ENCODE data around the gene GALNT12. TPM values are rescaled to one million over a fixed set of nuclear protein-coding genes. Genes with fewer than 3 reads are reported as not detected.
A peak's percentile ranks its signal among the peaks of the same experiment; 100 is the strongest.

GALNT12 gene
- total RNA-seq (2014; rRNA removed; shearing (Covaris generic)): 3.2 and 4.6 TPM in 2 replicates

DNA sequence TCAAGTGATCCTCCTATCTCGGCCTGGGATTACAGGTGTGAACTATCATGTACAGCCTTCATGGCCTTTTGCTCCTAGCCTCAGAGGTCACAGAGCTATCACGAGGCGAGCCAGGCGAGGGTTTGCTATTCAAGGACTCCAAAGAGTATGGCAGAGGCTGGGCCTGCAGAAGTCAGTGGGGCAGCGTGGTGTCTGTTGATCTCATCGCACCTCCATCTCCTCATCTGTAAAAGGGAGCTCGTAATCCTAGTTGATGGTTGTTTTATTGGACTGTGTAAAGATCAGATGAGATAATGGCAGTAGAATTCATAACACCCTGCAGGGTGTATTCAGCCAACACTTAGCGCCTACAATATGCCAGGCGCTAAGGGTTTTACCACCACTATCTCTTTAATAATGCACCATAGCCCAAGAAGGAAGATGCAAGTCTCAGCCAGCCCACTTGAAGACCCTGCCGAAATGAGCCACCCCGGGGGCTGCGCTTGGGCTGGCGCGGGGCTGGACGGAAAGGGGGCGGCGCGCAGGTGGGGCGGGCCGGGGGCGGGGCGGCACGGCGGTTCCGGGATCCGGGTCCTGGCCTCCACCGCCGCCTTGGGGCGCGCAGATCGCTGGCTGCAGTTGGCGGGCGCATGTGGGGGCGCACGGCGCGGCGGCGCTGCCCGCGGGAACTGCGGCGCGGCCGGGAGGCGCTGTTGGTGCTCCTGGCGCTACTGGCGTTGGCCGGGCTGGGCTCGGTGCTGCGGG, at the start of gene GALNT12:
Gene GALNT12, plus strand, starts transcription at position 601 of the 744 bp plus-strand sequence. Its CDS starts 29 bp downstream, at position 630.
- no peak for DNase-seq (ENCODE audit: low read depth)

DNA sequence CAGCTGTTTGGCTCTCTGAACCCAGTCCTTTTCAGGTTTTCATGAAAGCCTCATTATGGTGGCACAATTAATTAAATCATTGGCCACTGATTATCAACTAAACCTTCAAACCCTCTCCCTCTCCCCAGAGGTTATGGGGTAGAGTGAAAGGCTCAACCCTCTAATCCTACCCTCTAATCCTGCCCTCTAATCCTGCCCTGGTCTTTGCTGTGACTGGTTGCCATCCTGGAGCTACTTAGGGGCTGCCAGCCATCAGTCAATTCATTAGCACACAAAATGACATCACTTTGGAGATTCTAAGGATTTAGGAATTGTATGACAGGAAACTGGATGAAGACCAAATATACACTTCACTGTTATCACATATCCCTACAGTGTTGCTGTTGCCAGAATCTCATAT, 47.2 kb upstream of the GALNT12 start:
- no peak for DNase-seq (ENCODE audit: low read depth)

DNA sequence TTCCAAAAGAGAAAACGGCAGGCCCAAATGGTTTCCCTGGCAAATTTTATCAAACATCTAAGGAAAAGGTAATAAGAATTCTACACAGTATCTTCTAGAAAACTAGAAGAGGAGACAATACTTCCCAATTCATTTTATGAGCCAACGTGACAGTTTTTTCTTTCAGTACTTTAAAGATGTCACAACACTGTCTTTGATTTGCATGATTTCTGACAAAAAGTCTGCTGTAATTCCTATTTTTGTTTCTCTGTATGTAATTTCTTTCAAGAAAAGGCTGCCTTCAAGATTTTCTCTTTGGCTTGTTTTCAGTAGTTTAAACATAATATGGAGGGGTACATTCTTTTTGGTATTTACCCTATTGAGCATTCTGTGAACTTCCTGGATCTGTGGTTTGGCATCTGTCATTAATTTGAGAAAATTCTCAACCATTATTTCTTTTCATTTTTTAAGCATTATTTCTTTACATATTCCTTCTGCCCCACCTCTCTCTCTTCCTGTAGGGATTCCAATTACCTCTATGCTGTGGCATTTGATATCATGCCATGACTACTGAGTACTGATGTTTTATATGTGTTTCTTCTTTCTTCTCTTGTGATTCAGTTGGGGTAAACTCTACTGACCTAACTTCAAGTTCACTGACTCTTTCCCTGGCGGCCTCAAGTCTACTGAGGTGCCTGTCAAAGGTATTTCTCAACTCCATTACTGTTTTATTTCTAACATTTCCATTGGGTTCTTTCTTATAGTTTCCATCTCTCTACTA, 43.3 kb upstream of the GALNT12 start:
- no peak for DNase-seq (ENCODE audit: low read depth)

DNA sequence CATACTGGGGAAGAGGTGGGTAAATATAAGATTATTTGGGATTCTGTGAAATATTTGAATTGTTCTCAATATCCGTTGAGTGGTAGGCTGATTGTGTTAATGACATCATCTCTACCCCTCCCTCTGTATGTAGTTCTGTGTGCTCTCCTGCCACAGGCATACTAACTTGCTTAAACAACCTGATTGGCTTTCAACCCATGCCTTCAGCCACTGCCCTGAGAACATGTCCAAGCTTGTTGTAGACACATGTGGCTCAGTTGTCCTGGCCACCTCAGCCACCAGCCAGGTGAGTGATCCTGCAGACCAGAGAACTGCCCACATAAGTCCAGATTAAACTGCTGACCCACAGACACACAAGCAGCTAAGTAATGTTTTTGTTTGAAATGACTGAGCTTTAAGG, 42.2 kb upstream of the GALNT12 start:
- DNase-seq (ENCODE audit: low read depth): no peak

DNA sequence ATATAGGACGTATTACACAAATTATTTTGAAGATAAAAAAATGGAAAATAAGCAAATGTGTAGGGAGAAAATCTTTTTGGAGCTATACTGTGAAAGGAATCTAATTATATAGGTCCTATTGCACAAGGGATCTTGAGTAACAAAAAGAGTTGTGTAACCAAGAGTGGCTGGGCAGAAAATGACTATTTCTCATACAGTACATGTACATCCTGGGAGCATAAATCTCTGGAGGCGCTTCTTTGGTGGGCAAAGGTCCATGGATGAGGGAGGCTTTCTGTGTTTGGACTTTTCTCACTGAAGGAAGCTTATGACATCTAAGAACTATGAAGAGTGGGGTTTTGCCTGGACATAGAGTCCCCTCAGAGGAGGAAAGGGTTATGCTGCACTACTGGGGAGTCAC, 40.9 kb upstream of the GALNT12 start:
- no peak for DNase-seq (ENCODE audit: low read depth)

GRCh38 chr9:98767196-98767595, 40.3 kb upstream of the GALNT12 start:
- no peak for DNase-seq (ENCODE audit: low read depth)

- no peak for DNase-seq (ENCODE audit: low read depth)
Observed at GRCh38 chr9:98767915-98768314, 39.6 kb upstream of the GALNT12 start.

- DNase-seq (ENCODE audit: low read depth): no peak
Observed at GRCh38 chr9:98768344-98768743, 39.1 kb upstream of the GALNT12 start.

GRCh38 chr9:98770717-98771116, 36.8 kb upstream of the GALNT12 start:
- no peak for DNase-seq (ENCODE audit: low read depth)

DNA sequence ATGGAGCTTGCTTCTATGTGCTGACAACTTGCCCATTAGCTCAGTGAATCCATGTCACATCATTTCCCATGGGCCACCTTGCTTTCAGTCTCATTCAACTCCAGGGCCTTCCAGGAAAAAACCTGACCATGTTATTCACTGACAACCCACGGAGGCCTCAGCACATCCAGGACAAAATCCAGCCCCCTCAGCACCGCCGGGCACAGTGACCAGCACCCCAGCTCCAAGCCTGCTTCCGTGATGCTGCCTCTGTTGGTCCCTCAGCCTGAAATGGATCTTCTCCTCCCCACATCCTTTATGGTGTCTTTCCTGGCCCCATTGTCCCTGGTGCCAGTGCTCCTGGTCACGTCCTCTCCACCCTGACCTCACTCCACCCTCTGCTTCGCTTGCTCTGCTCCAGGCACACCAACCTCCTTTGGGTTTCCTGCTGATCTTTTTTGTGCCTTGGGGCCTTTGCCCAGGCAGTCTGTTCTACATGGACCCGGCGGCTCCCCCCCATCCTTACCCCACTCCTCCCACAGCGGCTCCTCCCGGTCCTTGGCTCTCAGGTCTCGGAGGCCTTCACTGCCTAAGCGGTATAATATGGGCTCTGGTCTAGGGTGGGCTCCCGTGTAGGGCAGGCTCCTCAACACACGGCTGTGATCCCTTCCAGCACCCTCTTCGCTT, 36.1 kb upstream of the GALNT12 start:
- DNase-seq (ENCODE audit: low read depth): no peak

- no peak for DNase-seq (ENCODE audit: low read depth)
Observed at GRCh38 chr9:98772364-98773155, 34.9 kb upstream of the GALNT12 start.

DNA sequence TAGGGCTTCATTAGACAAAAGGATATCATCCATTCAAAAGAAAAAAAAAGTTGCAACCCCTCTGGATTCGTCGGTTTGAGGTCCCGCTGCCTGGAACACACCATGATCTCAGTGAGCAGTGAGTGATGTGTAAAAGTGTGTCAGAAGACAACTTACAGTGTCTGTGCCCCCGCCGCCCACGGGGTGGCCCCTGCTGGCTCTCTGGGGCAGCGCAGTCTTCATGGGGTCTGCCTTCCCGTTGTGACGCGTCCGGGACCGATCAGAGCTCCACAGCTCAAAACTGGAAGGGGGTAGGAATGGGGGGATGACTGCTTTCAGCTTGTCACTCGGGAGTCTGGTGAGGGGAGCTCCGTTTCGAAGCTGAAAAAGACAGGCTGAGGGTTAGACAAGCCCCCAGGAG, 33.7 kb upstream of the GALNT12 start:
- DNase-seq (ENCODE audit: low read depth): no peak

GRCh38 chr9:98774746-98775145, 32.7 kb upstream of the GALNT12 start:
- DNase-seq (ENCODE audit: low read depth): no peak

GRCh38 chr9:98775831-98776441, 31.5 kb upstream of the GALNT12 start:
- peak; percentile 62 for DNase-seq (ENCODE audit: low read depth)

DNA sequence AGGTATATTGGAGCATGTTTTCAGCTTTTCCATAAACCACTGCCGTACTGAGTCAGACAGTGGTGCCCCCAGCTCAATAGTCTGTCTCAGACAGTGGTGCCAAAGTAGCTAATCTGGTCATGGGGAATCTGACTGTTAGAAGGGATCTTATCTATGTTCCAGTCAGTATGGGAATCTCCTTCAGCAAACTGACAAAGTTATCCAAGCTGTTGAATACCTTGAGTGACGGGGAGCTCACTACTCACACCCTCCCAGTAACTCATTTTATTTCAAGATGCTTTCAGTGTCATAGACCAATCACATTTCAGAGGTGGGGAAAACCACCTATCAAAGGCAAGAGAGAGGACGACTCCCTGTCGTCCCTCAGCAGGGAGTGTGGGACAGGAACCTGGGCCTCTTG, 29.9 kb upstream of the GALNT12 start:
- DNase-seq (ENCODE audit: low read depth): no peak

GRCh38 chr9:98778251-98778650, 29.2 kb upstream of the GALNT12 start:
- no peak for DNase-seq (ENCODE audit: low read depth)

DNA sequence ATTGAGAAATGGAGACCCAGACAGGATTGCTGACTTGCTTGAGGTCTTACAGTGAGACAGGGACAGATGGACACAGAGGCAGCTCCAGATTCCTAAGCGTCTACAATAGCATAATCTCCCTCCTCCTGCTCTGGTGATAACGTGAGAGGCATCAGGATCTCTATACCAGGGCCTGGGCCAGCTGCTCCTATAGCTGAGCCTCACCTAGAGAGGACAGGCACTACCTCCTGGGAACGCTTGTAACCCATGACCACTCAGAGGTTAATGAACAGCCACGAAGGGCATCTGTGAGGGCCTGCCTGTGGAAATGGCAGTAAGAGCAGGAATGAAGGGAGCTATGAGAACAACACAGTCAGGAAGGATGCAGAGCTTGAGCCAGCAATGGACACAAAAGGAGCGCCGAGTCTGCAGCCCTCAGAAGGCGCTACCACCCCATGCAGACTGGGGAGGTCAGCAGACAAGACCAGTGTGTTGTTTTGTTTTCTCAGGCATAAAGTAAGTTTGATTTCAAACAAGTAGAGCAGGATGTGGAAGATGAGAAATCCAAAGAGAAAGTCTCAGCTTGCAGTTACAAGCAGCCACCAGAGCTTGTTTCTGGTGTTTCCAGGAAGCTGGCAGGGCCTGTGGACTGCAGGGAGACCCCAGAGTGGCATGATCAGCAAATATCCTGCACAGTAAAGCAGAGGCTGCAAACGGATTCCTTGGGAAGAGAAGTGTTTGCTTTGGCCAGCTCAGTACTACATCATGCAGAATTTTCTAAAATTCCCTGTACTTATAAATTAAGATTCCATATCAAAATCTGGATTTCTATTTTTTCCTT, 28.5 kb upstream of the GALNT12 start:
- no peak for DNase-seq (ENCODE audit: low read depth)

GRCh38 chr9:98780059-98780749, 27.3 kb upstream of the GALNT12 start:
- no peak for DNase-seq (ENCODE audit: low read depth)

GRCh38 chr9:98781588-98782383, 25.7 kb upstream of the GALNT12 start:
- no peak for DNase-seq (ENCODE audit: low read depth)

Measured in RPMI7951 (cell line).